Muscle layer of colon (tissue), 2 donors: Measurements from ENCODE around the gene SLC6A9.

Experiments
- H3K27ac ChIP-seq: one replicate; pipeline ENCODE4 v1.7.0; 2013; ENCODE audit warnings: low read depth, mild to moderate bottlenecking, low read length, moderate library complexity
- H3K27me3 ChIP-seq, 2 donors: one replicate each; pipeline ENCODE4 v1.7.0; 2013; ENCODE audit warnings: low read length in 2 of 2, mild to moderate bottlenecking in 2 of 2; ENCODE audit not compliant: insufficient read depth in 2 of 2, control insufficient read depth in 1 of 2
- H3K36me3 ChIP-seq: one replicate; pipeline ENCODE4 v1.7.0; 2013; ENCODE audit warnings: mild to moderate bottlenecking, low read length; ENCODE audit not compliant: insufficient read depth
- H3K4me1 ChIP-seq: one replicate; pipeline ENCODE4 v1.7.0; 2013; ENCODE audit warnings: mild to moderate bottlenecking, low read length; ENCODE audit not compliant: insufficient read depth
- H3K4me3 ChIP-seq, 2 donors: one replicate each; pipeline ENCODE4 v1.7.0; 2013; ENCODE audit warnings: low read length in 2 of 2, low read depth in 1 of 2, mild to moderate bottlenecking in 1 of 2, moderate library complexity in 1 of 2
- H3K9ac ChIP-seq: one replicate; pipeline ENCODE4 v1.7.0; 2013; ENCODE audit warnings: low read length
- H3K9me3 ChIP-seq: one replicate; pipeline ENCODE4 v1.7.0; 2013; ENCODE audit warnings: mild to moderate bottlenecking, low read length
- donor health status: abdominal sarcoma.
- donor health status: Adenocarcinoma of cecum.

SLC6A9 gene

GRCh38 chr1:44013949-44014348 lies 17.3 kb downstream of the SLC6A9 start:
- Histone ChIP-seq H3K9ac (no peak overlapping the region), H3K27me3 (no peaks in the 10 kb centered on the region), H3K27ac (no peak overlapping the region), H3K4me1 (no peaks in the 10 kb centered on the region), H3K9me3 (no peaks in the 10 kb centered on the region), H3K36me3 (no peaks in the 10 kb centered on the region), H3K4me3 (no peak overlapping the region)

- no peaks in the 10 kb centered on the region for H3K36me3 ChIP-seq
- H3K9ac ChIP-seq = no peak overlapping the region
- H3K27ac ChIP-seq = no peak overlapping the region
- no peaks in the 10 kb centered on the region for H3K9me3 ChIP-seq
- H3K27me3 ChIP-seq = no peaks in the 10 kb centered on the region
- H3K4me1 ChIP-seq = no peaks in the 10 kb centered on the region
- H3K4me3 ChIP-seq = no peak overlapping the region
These were observed 18.2 kb downstream of the SLC6A9 start for GRCh38 chr1:44012941-44013609.

- Histone ChIP-seq H3K36me3 (no peaks in the 10 kb centered on the region), H3K9ac (no peak overlapping the region), H3K27ac (no peak overlapping the region), H3K9me3 (no peaks in the 10 kb centered on the region), H3K4me3 (no peak overlapping the region), H3K4me1 (no peaks in the 10 kb centered on the region), H3K27me3 (no peaks in the 10 kb centered on the region)
These were observed 18.9 kb downstream of the SLC6A9 start for GRCh38 chr1:44012404-44012803.

GRCh38 chr1:44010935-44011471 lies 20.3 kb downstream of the SLC6A9 start:
- Histone ChIP-seq H3K27ac (no peak overlapping the region), H3K36me3 (no peaks in the 10 kb centered on the region), H3K4me3 (no peak overlapping the region), H3K27me3 (no peaks in the 10 kb centered on the region), H3K9ac (no peak overlapping the region), H3K9me3 (no peaks in the 10 kb centered on the region), H3K4me1 (peaks cover 2% of the 10 kb centered on the region)

- no peaks in the 10 kb centered on the region for H3K27me3 ChIP-seq
- no peak overlapping the region for H3K9ac ChIP-seq
- H3K4me3 ChIP-seq = no peak overlapping the region
- H3K9me3 ChIP-seq = no peaks in the 10 kb centered on the region
- no peaks in the 10 kb centered on the region for H3K36me3 ChIP-seq
- no peak overlapping the region for H3K27ac ChIP-seq
- H3K4me1 ChIP-seq = peaks cover 5% of the 10 kb centered on the region
These were observed 23.0 kb downstream of the SLC6A9 start for GRCh38 chr1:44008259-44008658.

GRCh38 chr1:44002606-44003157 lies 28.6 kb downstream of the SLC6A9 start:
- H3K9ac ChIP-seq = no peak overlapping the region
- H3K9me3 ChIP-seq = no peaks in the 10 kb centered on the region
- H3K4me3 ChIP-seq = no peak overlapping the region
- H3K27ac ChIP-seq = no peak overlapping the region
- H3K4me1 ChIP-seq = peaks cover 5% of the 10 kb centered on the region
- H3K36me3 ChIP-seq = peaks cover 11% of the 10 kb centered on the region
- H3K27me3 ChIP-seq = no peaks in the 10 kb centered on the region

- H3K4me1 ChIP-seq = peaks cover 5% of the 10 kb centered on the region
- no peak overlapping the region for H3K9ac ChIP-seq
- H3K4me3 ChIP-seq = no peak overlapping the region
- H3K36me3 ChIP-seq = peaks cover 11% of the 10 kb centered on the region
- H3K9me3 ChIP-seq = no peaks in the 10 kb centered on the region
- H3K27ac ChIP-seq = no peak overlapping the region
- no peaks in the 10 kb centered on the region for H3K27me3 ChIP-seq
These were observed 29.1 kb downstream of the SLC6A9 start for GRCh38 chr1:44002165-44002564.

GRCh38 chr1:44000122-44000665 lies 31.1 kb downstream of the SLC6A9 start:
- no peak overlapping the region for H3K27ac ChIP-seq
- no peaks in the 10 kb centered on the region for H3K4me1 ChIP-seq
- no peak overlapping the region for H3K9ac ChIP-seq
- H3K27me3 ChIP-seq = no peaks in the 10 kb centered on the region
- peaks cover 11% of the 10 kb centered on the region for H3K36me3 ChIP-seq
- no peaks in the 10 kb centered on the region for H3K9me3 ChIP-seq
- H3K4me3 ChIP-seq = no peak overlapping the region

- peaks cover 11% of the 10 kb centered on the region for H3K36me3 ChIP-seq
- H3K9me3 ChIP-seq = no peaks in the 10 kb centered on the region
- no peaks in the 10 kb centered on the region for H3K4me1 ChIP-seq
- no peak overlapping the region for H3K4me3 ChIP-seq
- H3K27ac ChIP-seq = no peak overlapping the region
- H3K27me3 ChIP-seq = no peaks in the 10 kb centered on the region
- H3K9ac ChIP-seq = no peak overlapping the region
These were observed 31.8 kb downstream of the SLC6A9 start for GRCh38 chr1:43999455-43999854.

- Histone ChIP-seq H3K4me1 (no peaks in the 10 kb centered on the region), H3K4me3 (no peak overlapping the region), H3K9ac (no peak overlapping the region), H3K9me3 (no peaks in the 10 kb centered on the region), H3K36me3 (peaks cover 11% of the 10 kb centered on the region), H3K27ac (no peak overlapping the region), H3K27me3 (no peaks in the 10 kb centered on the region)
These were observed 33.3 kb downstream of the SLC6A9 start for GRCh38 chr1:43998000-43998378.

- H3K4me1 ChIP-seq = peaks cover under 1% of the 10 kb centered on the region
- no peak overlapping the region for H3K4me3 ChIP-seq
- H3K36me3 ChIP-seq = peaks cover 11% of the 10 kb centered on the region
- no peak overlapping the region for H3K27ac ChIP-seq
- H3K9me3 ChIP-seq = no peaks in the 10 kb centered on the region
- no peaks in the 10 kb centered on the region for H3K27me3 ChIP-seq
- H3K9ac ChIP-seq = no peak overlapping the region
These were observed 33.8 kb downstream of the SLC6A9 start for GRCh38 chr1:43997295-43997999.
